ENCODE measurements around the gene BAG3.

DNA sequence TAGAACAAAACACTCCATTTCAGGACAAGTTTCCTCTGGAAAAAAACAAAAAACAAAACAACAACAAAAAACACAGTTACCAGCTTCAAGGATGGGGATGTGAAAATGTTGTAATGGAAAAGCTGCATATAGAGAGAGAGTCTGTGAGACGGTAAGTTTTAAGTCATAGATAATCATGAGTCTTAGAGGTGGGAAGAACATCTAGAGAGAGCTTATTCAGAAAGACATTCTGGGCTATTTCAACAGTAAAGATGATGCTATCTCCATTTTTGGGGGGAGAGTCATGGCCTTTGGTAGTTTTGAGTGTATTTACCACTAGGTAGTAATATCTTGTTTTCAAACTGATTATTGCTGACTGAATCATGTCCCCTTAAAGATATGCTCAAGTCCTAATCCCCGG, 51.4 kb downstream of the BAG3 start:
- TF ChIP-seq, protein P1, sequence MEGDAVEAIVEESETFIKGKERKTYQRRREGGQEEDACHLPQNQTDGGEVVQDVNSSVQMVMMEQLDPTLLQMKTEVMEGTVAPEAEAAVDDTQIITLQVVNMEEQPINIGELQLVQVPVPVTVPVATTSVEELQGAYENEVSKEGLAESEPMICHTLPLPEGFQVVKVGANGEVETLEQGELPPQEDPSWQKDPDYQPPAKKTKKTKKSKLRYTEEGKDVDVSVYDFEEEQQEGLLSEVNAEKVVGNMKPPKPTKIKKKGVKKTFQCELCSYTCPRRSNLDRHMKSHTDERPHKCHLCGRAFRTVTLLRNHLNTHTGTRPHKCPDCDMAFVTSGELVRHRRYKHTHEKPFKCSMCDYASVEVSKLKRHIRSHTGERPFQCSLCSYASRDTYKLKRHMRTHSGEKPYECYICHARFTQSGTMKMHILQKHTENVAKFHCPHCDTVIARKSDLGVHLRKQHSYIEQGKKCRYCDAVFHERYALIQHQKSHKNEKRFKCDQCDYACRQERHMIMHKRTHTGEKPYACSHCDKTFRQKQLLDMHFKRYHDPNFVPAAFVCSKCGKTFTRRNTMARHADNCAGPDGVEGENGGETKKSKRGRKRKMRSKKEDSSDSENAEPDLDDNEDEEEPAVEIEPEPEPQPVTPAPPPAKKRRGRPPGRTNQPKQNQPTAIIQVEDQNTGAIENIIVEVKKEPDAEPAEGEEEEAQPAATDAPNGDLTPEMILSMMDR (conservative IDR thresholded peaks at IDR 0.05; ENCODE audit: low read depth, low read length): no peak
- no peak for TF ChIP-seq EZH2 (IDR thresholded peaks at IDR 0.05; ENCODE audit: borderline replicate concordance, low read depth, low read length, poor library complexity, severe bottlenecking)
